GM12878 (cell line): Measurements from ENCODE around the gene PDXDC1.
"Not testable (repeated sequence)": the region's sequence is repeated elsewhere in the genome, so short reads cannot be mapped to it uniquely, and the experiment has no call there.

Experiments used
- GABPA ChIP-seq: IDR thresholded peaks from 2 replicates; pipeline ENCODE4 v1.6.1; 2014; ENCODE audit warnings: antibody characterized with exemption, low read depth, mild to moderate bottlenecking, inconsistent platforms
- RFX5 ChIP-seq: IDR thresholded peaks from 2 replicates; pipeline ENCODE4 v1.6.1; 2011; ENCODE audit warnings: low read depth, low read length, improper control_type of control experiment
- ZBTB11 ChIP-seq: fragments of 450-650 bp; formaldehyde crosslinking; IDR thresholded peaks from 2 replicates; pipeline ENCODE4 v1.5.0; 2022; ENCODE audit warnings: mild to moderate bottlenecking, missing genetic modification characterization

GRCh38 chr16:15130256-15130932 lies 155.6 kb downstream of the PDXDC1 start:
- not testable (repeated sequence) for TF ChIP-seq ZBTB11, RFX5, GABPA
